Vagina (tissue), 2 donors: ENCODE measurements around the gene GNA15. TPM values are rescaled to one million over a fixed set of nuclear protein-coding genes. Genes with fewer than 3 reads are reported as not detected.

Source experiments
- DNase-seq, 2 donors: peaks; one replicate each; pipeline ENCODE4 v3.0.0-alpha.2; 2017; ENCODE audit errors: extremely low spot score in 2 of 2
- H3K27ac ChIP-seq: fragments of 200-600 bp; sonication (generic); one replicate; pipeline ENCODE4 v1.5.1; 2019
- H3K27me3 ChIP-seq: fragments of 200-600 bp; sonication (generic); one replicate; pipeline ENCODE4 v1.5.1; 2019
- H3K36me3 ChIP-seq, 2 donors: fragments of 200-600 bp; sonication (generic); one replicate each; pipeline ENCODE4 v1.5.1; 2017 to 2019
- H3K4me1 ChIP-seq: fragments of 200-600 bp; sonication (generic); one replicate; pipeline ENCODE4 v1.5.1; 2019
- H3K4me3 ChIP-seq, 2 donors: fragments of 200-600 bp; sonication (generic); 1 replicate in 1 of 2; 2 replicates in 1 of 2; pipeline ENCODE4 v1.5.1; 2016 to 2019
- H3K9me3 ChIP-seq: fragments of 200-600 bp; sonication (generic); one replicate; pipeline ENCODE4 v1.5.1; 2019
- CTCF ChIP-seq, 3 experiments: fragments of 450-650 bp in 2 of 3; fragments of 200-600 bp in 1 of 3; sonication (generic) in 1 of 3; IDR thresholded peaks; one replicate each; pipeline ENCODE4 v1.5.1; 2017 to 2019; ENCODE audit warnings: antibody characterized with exemption in 3 of 3, mild to moderate bottlenecking in 2 of 3, moderate library complexity in 2 of 3
- POLR2A ChIP-seq, 2 donors: fragments of 450-650 bp; IDR thresholded peaks; one replicate each; pipeline ENCODE4 v1.6.1; 2017; ENCODE audit warnings: antibody characterized with exemption in 2 of 2, mild to moderate bottlenecking in 2 of 2, moderate library complexity in 2 of 2
- POLR2AphosphoS5 ChIP-seq, 2 donors: sonication (generic); formaldehyde crosslinking; IDR thresholded peaks; one replicate each; pipeline ENCODE4 v1.9.0; 2017; ENCODE audit warnings: antibody characterized with exemption in 2 of 2, mild to moderate bottlenecking in 2 of 2, low read depth in 1 of 2; ENCODE audit not compliant: insufficient read depth in 1 of 2
- intact Hi-C: fragments of 100-400 bp; cut with DNase I; formaldehyde crosslinking; loops from one replicate; pipeline ENCODE4 v1.15.1; 2023
- total RNA-seq: library from RNA; depleted of rRNA; stranded (reverse); fragments of >200 nt; gene quantifications from one replicate; pipeline ENCODE4 v1.2.3, GENCODE V29; 2016

The GNA15 gene
- total RNA-seq, 1 donor from 2014 or later: 28.2 TPM

- H3K9me3 ChIP-seq: no peaks in the 10 kb centered on the region
- H3K4me1 ChIP-seq: no peaks in the 10 kb centered on the region
- no peak for DNase-seq
- H3K27ac ChIP-seq: no peak overlapping the region
- TF ChIP-seq CTCF (IDR thresholded peaks at IDR 0.05) (no peak), POLR2A (IDR thresholded peaks at IDR 0.05) (no peak), POLR2AphosphoS5 (IDR thresholded peaks at IDR 0.05; ENCODE audit: insufficient read depth in 1 of 2, low read depth in 1 of 2) (no peak)
- intact Hi-C loops: no loop called here
- peaks cover 0 to 30% of the 10 kb centered on the region in 2 donors for H3K36me3 ChIP-seq
- H3K4me3 ChIP-seq: no peak overlapping the region
- H3K27me3 ChIP-seq: no peaks in the 10 kb centered on the region
Observed at GRCh38 chr19:3208317-3209207, 72.7 kb downstream of the GNA15 start.

- no peak overlapping the region for H3K4me3 ChIP-seq
- TF ChIP-seq POLR2A (IDR thresholded peaks at IDR 0.05) (no peak), CTCF (IDR thresholded peaks at IDR 0.05) (peak in 1 of 3 experiments; percentile 23)
- no peaks in the 10 kb centered on the region for H3K27me3 ChIP-seq
- H3K36me3 ChIP-seq: peaks cover 0 to 21% of the 10 kb centered on the region in 2 donors
- no peak overlapping the region for H3K27ac ChIP-seq
- no peaks in the 10 kb centered on the region for H3K4me1 ChIP-seq
- intact Hi-C loops: no loop called here
- H3K9me3 ChIP-seq: no peaks in the 10 kb centered on the region
- no peak for DNase-seq
Observed at GRCh38 chr19:3210347-3211017, 74.6 kb downstream of the GNA15 start.

GRCh38 chr19:3211191-3211590 lies 75.4 kb downstream of the GNA15 start:
- H3K4me1 ChIP-seq: no peaks in the 10 kb centered on the region
- intact Hi-C loops: no loop called here
- no peak overlapping the region for H3K27ac ChIP-seq
- TF ChIP-seq POLR2A (IDR thresholded peaks at IDR 0.05) (no peak), CTCF (IDR thresholded peaks at IDR 0.05) (no peak), POLR2AphosphoS5 (IDR thresholded peaks at IDR 0.05; ENCODE audit: insufficient read depth in 1 of 2, low read depth in 1 of 2) (no peak)
- no peak for DNase-seq
- peaks cover 0 to 17% of the 10 kb centered on the region in 2 donors for H3K36me3 ChIP-seq
- no peaks in the 10 kb centered on the region for H3K27me3 ChIP-seq
- H3K9me3 ChIP-seq: no peaks in the 10 kb centered on the region
- no peak overlapping the region for H3K4me3 ChIP-seq

GRCh38 chr19:3213159-3213558 lies 77.3 kb downstream of the GNA15 start:
- DNase-seq: no peak
- Histone ChIP-seq H3K4me1 (no peaks in the 10 kb centered on the region), H3K36me3 (no peaks in the 10 kb centered on the region), H3K4me3 (no peak overlapping the region), H3K27me3 (no peaks in the 10 kb centered on the region), H3K27ac (no peak overlapping the region), H3K9me3 (no peaks in the 10 kb centered on the region)
- intact Hi-C loops: no loop called here
- TF ChIP-seq POLR2A (IDR thresholded peaks at IDR 0.05): no peak
- no peak for TF ChIP-seq CTCF (IDR thresholded peaks at IDR 0.05)
- no peak for TF ChIP-seq POLR2AphosphoS5 (IDR thresholded peaks at IDR 0.05; ENCODE audit: insufficient read depth in 1 of 2, low read depth in 1 of 2)

Other genes starting within 250 kb of the GNA15 start
- gene ZNF57, start 235.1 kb upstream of the GNA15 start, total RNA-seq: 7.4 TPM
- gene ZNF77, start 191.1 kb upstream of the GNA15 start, total RNA-seq: 6.4 TPM
- 10.6 TPM for gene TLE6, start 158.5 kb upstream of the GNA15 start, total RNA-seq
- gene TLE2, start 106.8 kb upstream of the GNA15 start, total RNA-seq: 28.2 TPM
- gene TLE5, start 73.5 kb upstream of the GNA15 start, total RNA-seq: 451 TPM
- 33.6 TPM for gene GNA11, start 41.7 kb upstream of the GNA15 start, total RNA-seq
- not detected for gene S1PR4, start 42.7 kb downstream of the GNA15 start, total RNA-seq
- gene NCLN, start 49.9 kb downstream of the GNA15 start, total RNA-seq: 34.9 TPM
- not detected for gene CELF5, start 88.6 kb downstream of the GNA15 start, total RNA-seq
- gene NFIC, start 230.6 kb downstream of the GNA15 start, total RNA-seq: 142 TPM